Astrocyte (in vitro differentiated cells and primary cell): ENCODE data around the gene DGKI. TPM values are rescaled to one million over a fixed set of nuclear protein-coding genes. Genes with fewer than 3 reads are reported as not detected.

ENCODE experiments used
- DNase-seq: peaks from one replicate; pipeline ENCODE4 v3.0.0-alpha.2; 2010; ENCODE audit warnings: low read depth
- FAIRE-seq: peaks from 2 replicates; lab custom pipeline; 2011; peaks lifted over from hg19 to GRCh38; lab: Jason Lieb, UNC
- H2AFZ ChIP-seq: 2 replicates; pipeline ENCODE4 v1.6.0; 2012; ENCODE audit warnings: low read depth, low read length, inconsistent platforms
- H3K27ac ChIP-seq: 2 replicates; pipeline ENCODE4 v1.5.1; 2011; ENCODE audit warnings: low read depth, low read length, inconsistent platforms
- H3K27me3 ChIP-seq: 2 replicates; pipeline ENCODE4 v1.6.0; 2011; ENCODE audit warnings: low read length, inconsistent platforms; ENCODE audit not compliant: insufficient read depth
- H3K36me3 ChIP-seq: 2 replicates; pipeline ENCODE4 v1.5.1; 2011; ENCODE audit warnings: low read length, inconsistent platforms; ENCODE audit not compliant: insufficient read depth
- H3K4me1 ChIP-seq: 2 replicates; pipeline ENCODE4 v1.5.1; 2011; ENCODE audit warnings: low read length, inconsistent platforms; ENCODE audit not compliant: insufficient read depth
- H3K4me2 ChIP-seq: 2 replicates; pipeline ENCODE4 v1.6.0; 2012; ENCODE audit warnings: low read length, inconsistent platforms
- H3K4me3 ChIP-seq: 2 replicates; pipeline ENCODE4 v1.5.1; 2011; ENCODE audit warnings: low read depth, mild to moderate bottlenecking, low read length, inconsistent platforms; ENCODE audit not compliant: insufficient read depth
- H3K79me2 ChIP-seq: 2 replicates; pipeline ENCODE4 v1.6.0; 2012; ENCODE audit warnings: mild to moderate bottlenecking, low read length, inconsistent platforms; ENCODE audit not compliant: insufficient read depth
- H3K9ac ChIP-seq: 2 replicates; pipeline ENCODE4 v1.6.0; 2012; ENCODE audit warnings: mild to moderate bottlenecking, low read length, inconsistent platforms
- H3K9me3 ChIP-seq: 2 replicates; pipeline ENCODE4 v1.5.1; 2012; ENCODE audit warnings: low read depth, mild to moderate bottlenecking, low read length, inconsistent platforms; ENCODE audit not compliant: insufficient read depth
- H4K20me1 ChIP-seq: 2 replicates; pipeline ENCODE4 v1.6.0; 2012; ENCODE audit warnings: low read length, inconsistent platforms; ENCODE audit not compliant: insufficient read depth
- H3K27ac Mint-ChIP-seq: one replicate; pipeline ENCODE4 v1.8.0; 2021; ENCODE audit warnings: mild to moderate bottlenecking, mixed read lengths; ENCODE audit not compliant: unreplicated experiment
- H3K27me3 Mint-ChIP-seq: one replicate; pipeline ENCODE4 v1.8.0; 2021; ENCODE audit warnings: low read depth, mixed read lengths; ENCODE audit not compliant: unreplicated experiment
- H3K36me3 Mint-ChIP-seq: one replicate; pipeline ENCODE4 v1.8.0; 2021; ENCODE audit warnings: low read depth, mixed read lengths; ENCODE audit not compliant: unreplicated experiment
- H3K4me1 Mint-ChIP-seq: one replicate; pipeline ENCODE4 v1.8.0; 2021; ENCODE audit warnings: low read depth, mixed read lengths; ENCODE audit not compliant: unreplicated experiment
- H3K4me3 Mint-ChIP-seq: one replicate; pipeline ENCODE4 v1.8.0; 2021; ENCODE audit warnings: mild to moderate bottlenecking, moderate library complexity, mixed read lengths; ENCODE audit not compliant: unreplicated experiment
- H3K9me3 Mint-ChIP-seq: one replicate; pipeline ENCODE4 v1.8.0; 2021; ENCODE audit warnings: mild to moderate bottlenecking, mixed read lengths; ENCODE audit not compliant: unreplicated experiment
- EZH2 ChIP-seq: IDR thresholded peaks from 2 replicates; pipeline ENCODE4 v1.6.1; 2012; ENCODE audit warnings: mild to moderate bottlenecking, low read length, inconsistent platforms; ENCODE audit not compliant: insufficient read depth
- total RNA-seq: library from RNA; stranded (reverse); gene quantifications from 2 replicates; pipeline ENCODE4 v1.2.1, GENCODE V29; 2021
- TF ChIP-seq, protein P1 (sequence below): IDR thresholded peaks from 2 replicates; pipeline ENCODE4 v1.5.1; 2011; ENCODE audit warnings: low read depth, mild to moderate bottlenecking, inconsistent platforms, low read length, moderate library complexity; ENCODE audit not compliant: insufficient read depth

The DGKI gene
- total RNA-seq, 1 donor from 2014 or later = 6.3 TPM

DNA sequence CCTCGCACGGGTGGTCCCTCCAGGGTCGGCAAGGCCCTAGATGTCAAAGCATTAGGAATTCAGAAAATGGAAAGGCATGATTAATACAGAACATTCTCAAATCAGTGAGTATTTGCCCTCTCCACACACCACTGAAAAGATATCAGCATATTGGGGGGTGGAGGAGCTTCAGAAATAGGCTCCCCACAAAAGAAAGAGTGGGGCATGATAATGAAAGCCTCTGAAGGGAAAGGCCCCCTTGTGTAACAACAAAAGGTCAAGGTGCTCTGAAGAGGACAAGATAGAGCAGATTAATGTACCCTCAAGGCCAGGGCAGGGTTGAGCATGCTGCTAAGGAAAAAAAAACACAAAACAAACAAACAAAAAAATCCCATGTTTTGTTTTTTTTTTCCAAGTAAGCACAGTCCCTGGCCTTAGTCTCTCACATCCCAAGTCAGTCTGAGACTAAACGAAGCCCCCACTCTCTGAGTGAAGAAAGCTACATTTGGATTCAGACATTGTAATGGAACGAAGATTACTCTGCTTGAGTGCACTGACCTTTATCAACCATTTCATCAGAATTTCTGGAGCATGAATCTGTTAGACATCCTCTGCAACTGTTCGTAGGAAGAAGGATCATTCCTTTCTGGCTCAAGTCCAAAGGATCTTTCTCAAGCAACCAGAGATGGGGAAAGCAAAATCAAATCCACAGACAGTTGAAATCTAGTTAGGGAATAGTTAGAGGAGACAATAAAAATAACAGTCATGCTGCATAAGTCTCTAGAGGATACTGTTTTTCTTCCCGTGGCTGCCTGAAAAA lies 27.4 kb upstream of the DGKI start:
- H3K27ac Mint-ChIP-seq = peak overlapping the region; percentile 73
- peak; percentile 96 for DNase-seq

DNA sequence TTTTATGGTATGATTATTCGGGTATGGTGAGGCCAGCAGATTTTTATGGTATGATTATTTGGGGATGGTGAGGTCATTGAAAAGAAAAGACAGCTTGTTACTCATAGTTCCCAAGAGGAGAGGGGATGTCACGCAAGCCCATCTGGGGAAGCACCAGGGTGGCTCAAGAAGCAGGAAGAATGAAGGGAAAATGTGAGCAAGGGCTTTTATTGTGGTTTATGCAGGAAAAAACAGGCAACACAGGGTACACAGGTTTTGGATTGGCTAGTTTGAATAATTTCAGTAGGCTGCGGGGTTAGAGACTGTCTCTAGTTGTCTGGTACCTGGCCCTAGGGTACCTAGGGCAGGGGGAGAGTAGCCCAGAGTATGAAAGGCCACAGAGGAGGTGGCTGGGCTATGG lies 26.8 kb upstream of the DGKI start:
- Mint-ChIP-seq H3K9me3 (no peaks in the 10 kb centered on the region), H3K27ac (peak overlapping the region; percentile 73), H3K36me3 (peaks cover 44% of the 10 kb centered on the region), H3K4me3 (no peak overlapping the region), H3K4me1 (peaks cover 33% of the 10 kb centered on the region), H3K27me3 (no peaks in the 10 kb centered on the region)
- H4K20me1 ChIP-seq = no peaks in the 10 kb centered on the region
- peak overlapping the region; percentile 97 for H3K27ac ChIP-seq
- no peaks in the 10 kb centered on the region for H3K9me3 ChIP-seq
- H3K4me2 ChIP-seq = peak overlapping the region; percentile 45
- H3K4me3 ChIP-seq = no peak overlapping the region
- no peak for TF ChIP-seq EZH2
- TF ChIP-seq, protein P1, sequence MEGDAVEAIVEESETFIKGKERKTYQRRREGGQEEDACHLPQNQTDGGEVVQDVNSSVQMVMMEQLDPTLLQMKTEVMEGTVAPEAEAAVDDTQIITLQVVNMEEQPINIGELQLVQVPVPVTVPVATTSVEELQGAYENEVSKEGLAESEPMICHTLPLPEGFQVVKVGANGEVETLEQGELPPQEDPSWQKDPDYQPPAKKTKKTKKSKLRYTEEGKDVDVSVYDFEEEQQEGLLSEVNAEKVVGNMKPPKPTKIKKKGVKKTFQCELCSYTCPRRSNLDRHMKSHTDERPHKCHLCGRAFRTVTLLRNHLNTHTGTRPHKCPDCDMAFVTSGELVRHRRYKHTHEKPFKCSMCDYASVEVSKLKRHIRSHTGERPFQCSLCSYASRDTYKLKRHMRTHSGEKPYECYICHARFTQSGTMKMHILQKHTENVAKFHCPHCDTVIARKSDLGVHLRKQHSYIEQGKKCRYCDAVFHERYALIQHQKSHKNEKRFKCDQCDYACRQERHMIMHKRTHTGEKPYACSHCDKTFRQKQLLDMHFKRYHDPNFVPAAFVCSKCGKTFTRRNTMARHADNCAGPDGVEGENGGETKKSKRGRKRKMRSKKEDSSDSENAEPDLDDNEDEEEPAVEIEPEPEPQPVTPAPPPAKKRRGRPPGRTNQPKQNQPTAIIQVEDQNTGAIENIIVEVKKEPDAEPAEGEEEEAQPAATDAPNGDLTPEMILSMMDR = no peak
- H3K27me3 ChIP-seq = no peaks in the 10 kb centered on the region
- no peak overlapping the region for H2AFZ ChIP-seq
- peak overlapping the region; percentile 85 for H3K9ac ChIP-seq
- FAIRE-seq (peak; percentile 64), DNase-seq (peak; percentile 86)
- peaks cover 50% of the 10 kb centered on the region for H3K36me3 ChIP-seq
- no peaks in the 10 kb centered on the region for H3K79me2 ChIP-seq
- H3K4me1 ChIP-seq = peaks cover 29% of the 10 kb centered on the region

More for the DNA sequence above, 27.4 kb upstream of the DGKI start:
- Histone ChIP-seq H3K27me3 (no peaks in the 10 kb centered on the region), H3K4me1 (peaks cover 32% of the 10 kb centered on the region), H4K20me1 (no peaks in the 10 kb centered on the region), H3K9me3 (no peaks in the 10 kb centered on the region), H3K4me2 (peak overlapping the region; percentile 45), H3K79me2 (no peaks in the 10 kb centered on the region), H2AFZ (no peak overlapping the region), H3K27ac (peak overlapping the region; percentile 97), H3K9ac (peak overlapping the region; percentile 85), H3K4me3 (no peak overlapping the region), H3K36me3 (peaks cover 54% of the 10 kb centered on the region)
- no peak for TF ChIP-seq EZH2
- TF ChIP-seq, protein P1 = no peak
- Mint-ChIP-seq H3K9me3 (no peaks in the 10 kb centered on the region), H3K4me3 (no peak overlapping the region), H3K27me3 (no peaks in the 10 kb centered on the region), H3K36me3 (peaks cover 46% of the 10 kb centered on the region), H3K4me1 (peaks cover 39% of the 10 kb centered on the region)
- FAIRE-seq = peak; percentile 85
